Measurements from ENCODE around the gene TRPV2. TPM values are rescaled to one million over a fixed set of nuclear protein-coding genes. Genes with fewer than 3 reads are reported as not detected.
A peak's percentile ranks its signal among the peaks of the same experiment; 100 is the strongest.

TRPV2 gene
- total and polyA plus RNA-seq, 9 of the 15 experiments (the other 6 are each of a cell fraction or from before 2014, with no cell fraction given): 10.0 to 97.5 (median 30.3) TPM

GRCh38 chr17:16438173-16438556 is 22.8 kb downstream of the TRPV2 start (continued):
- no peak for TF ChIP-seq MED1 (CRISPR knock-in tag; IDR thresholded peaks at IDR 0.05; ENCODE audit: borderline replicate concordance)
- TF ChIP-seq, protein P1, sequence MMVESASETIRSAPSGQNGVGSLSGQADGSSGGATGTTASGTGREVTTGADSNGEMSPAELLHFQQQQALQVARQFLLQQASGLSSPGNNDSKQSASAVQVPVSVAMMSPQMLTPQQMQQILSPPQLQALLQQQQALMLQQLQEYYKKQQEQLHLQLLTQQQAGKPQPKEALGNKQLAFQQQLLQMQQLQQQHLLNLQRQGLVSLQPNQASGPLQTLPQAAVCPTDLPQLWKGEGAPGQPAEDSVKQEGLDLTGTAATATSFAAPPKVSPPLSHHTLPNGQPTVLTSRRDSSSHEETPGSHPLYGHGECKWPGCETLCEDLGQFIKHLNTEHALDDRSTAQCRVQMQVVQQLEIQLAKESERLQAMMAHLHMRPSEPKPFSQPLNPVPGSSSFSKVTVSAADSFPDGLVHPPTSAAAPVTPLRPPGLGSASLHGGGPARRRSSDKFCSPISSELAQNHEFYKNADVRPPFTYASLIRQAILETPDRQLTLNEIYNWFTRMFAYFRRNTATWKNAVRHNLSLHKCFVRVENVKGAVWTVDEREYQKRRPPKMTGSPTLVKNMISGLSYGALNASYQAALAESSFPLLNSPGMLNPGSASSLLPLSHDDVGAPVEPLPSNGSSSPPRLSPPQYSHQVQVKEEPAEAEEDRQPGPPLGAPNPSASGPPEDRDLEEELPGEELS (CRISPR knock-in tag; IDR thresholded peaks at IDR 0.05; ENCODE audit: borderline replicate concordance): 0 out of 2 replicates have a peak, but pooled peaks have one; percentile 14

DNA sequence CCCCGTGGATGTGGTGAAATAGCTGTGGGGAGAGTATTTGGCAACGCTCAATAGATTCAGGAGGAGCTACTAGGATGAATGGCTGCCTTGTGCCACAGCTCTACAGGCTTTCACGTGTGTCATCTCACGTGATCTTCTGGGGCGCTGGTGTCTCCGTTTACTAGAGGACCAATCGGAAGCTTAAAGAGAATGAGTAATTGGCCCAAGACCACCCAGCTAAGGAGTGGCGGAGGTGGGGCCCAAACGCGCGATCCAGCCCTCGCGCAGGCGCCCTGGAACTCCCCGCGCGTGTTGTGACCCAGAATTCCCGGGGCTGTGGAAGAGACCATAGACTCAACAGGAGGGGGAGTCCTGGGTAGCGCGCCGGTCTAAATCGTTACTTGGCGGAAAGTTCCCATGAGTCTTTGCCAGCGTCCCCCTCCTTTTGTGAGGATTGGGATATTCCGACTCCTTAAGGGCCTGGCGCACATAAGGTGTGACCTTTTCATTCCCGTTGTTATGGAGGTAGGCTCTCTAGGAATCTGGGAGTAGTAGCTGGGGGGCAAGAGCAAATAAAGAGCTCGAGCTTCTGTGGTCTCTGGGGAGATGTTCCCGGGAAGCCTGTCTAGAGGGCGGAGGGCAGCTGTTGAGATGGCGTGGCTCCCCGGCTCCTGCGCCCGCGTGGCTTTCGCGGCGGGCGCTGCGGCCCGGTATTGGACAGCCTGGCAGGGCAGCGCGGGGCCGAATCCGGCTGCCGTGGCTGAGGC is 23.4 kb downstream of the TRPV2 start:
- peaks cover 45% of the 10 kb centered on the region for H3K36me3 ChIP-seq (ENCODE audit: control insufficient read depth, insufficient read depth, low read length)
- H3K4me2 ChIP-seq (ENCODE audit: insufficient read depth, low read length): peak overlapping the region; percentile 99
- peaks cover 26 to 31% of the 10 kb centered on the region in 2 experiments for H3K4me1 ChIP-seq (replicated peaks in 1 of 2; ENCODE audit: control insufficient read depth in 2 of 2, insufficient read depth in 2 of 2, low read length in 2 of 2)
- WGBS (ENCODE audit: insufficient coverage, low coverage, missing lambda C conversion rate): under 1% methylated on average over 30 of the region's 46 CpGs
- intact Hi-C loops (cut with micrococcal nuclease) (loop anchor here (2.0 kb wide), 1 partner anchor 58 kb away; the partner anchor contains the start of gene UBB), in situ Hi-C loops (cut with MboI) (no loop called here)
- H4K20me1 ChIP-seq (replicated peaks; ENCODE audit: control insufficient read depth, insufficient read depth, low read length): peaks cover 34% of the 10 kb centered on the region
- peak overlapping the region; percentile 91 to 98 for H3K9ac ChIP-seq (ENCODE audit: insufficient read depth in 1 of 2, low read depth in 2 of 2, low read length in 2 of 2)
- ChIA-PET POLR2A (interaction anchor here (0.5 to 5.5 kb wide), 26 partner anchors 9 to 227 kb away, joined by 3 to 39 read pairs (median 4); partner anchors contain the start of genes NCOR1, TRPV2 and UBB), CTCF (ENCODE audit: low intra/inter-chr PET ratio) (no interaction called here)
- H3K4me3 ChIP-seq: peak overlapping the region; percentile 99
- peak; percentile 88 for ATAC-seq
- H2AFZ ChIP-seq (ENCODE audit: low read depth, low read length): peak overlapping the region; percentile 82
- peaks cover 54% of the 10 kb centered on the region for H3K79me2 ChIP-seq (ENCODE audit: control insufficient read depth, insufficient read depth, low read length)
- peak overlapping the region; percentile 98 for H3K27ac ChIP-seq (ENCODE audit: extremely low read depth, low read depth, low read length)
- no TSS peak for BruUV-seq (replicated peaks)
- H3K9me1 ChIP-seq (ENCODE audit: control insufficient read depth, insufficient read depth, low read length): peaks cover 9% of the 10 kb centered on the region
- H3K9me3 ChIP-seq (replicated peaks; ENCODE audit: control insufficient read depth, insufficient read depth, low read depth, low read length): no peaks in the 10 kb centered on the region
- peak; percentile 92 to 98 (median 94) for DNase-seq (ENCODE audit: extremely low read depth in 1 of 4, low spot score in 3 of 4)
- H3K27me3 ChIP-seq (ENCODE audit: control insufficient read depth in 2 of 2, insufficient read depth in 2 of 2, low read length in 2 of 2): no peaks in the 10 kb centered on the region
- peak; percentile 98 for FAIRE-seq
- TF ChIP-seq FOSL1 (tag; conservative IDR thresholded peaks at IDR 0.05) (0 out of 2 replicates have a peak, but pooled peaks have one; percentile 13), MEIS2 (IDR thresholded peaks at IDR 0.05; ENCODE audit: partially characterized antibody) (peak; percentile 92), NCOR1 (IDR thresholded peaks at IDR 0.05) (peak; percentile 37; the same call in 1 of the 2 replicates), ZNF589 (CRISPR knock-in tag; IDR thresholded peaks at IDR 0.05; ENCODE audit: low read depth) (0 out of 2 replicates have a peak, but pooled peaks have one; percentile 32), KDM4B (IDR thresholded peaks at IDR 0.05; ENCODE audit: borderline replicate concordance in 2 of 2, low read depth in 1 of 2) (no peak), ZMIZ1 (IDR thresholded peaks at IDR 0.05; ENCODE audit: low read depth in 2 of 2, low read length in 2 of 2) (peak in 1 of 2 experiments; percentile 63; a peak in 2 of 4 replicates), HNRNPLL (IDR thresholded peaks at IDR 0.05; ENCODE audit: low read depth, low read length, poor library complexity, severe bottlenecking) (peak; percentile 46), TAF7 (tag; IDR thresholded peaks at IDR 0.05) (peak; percentile 90), PRMT5 (CRISPR knock-in tag; IDR thresholded peaks at IDR 0.05) (no peak), LEF1 (IDR thresholded peaks at IDR 0.05) (peak; percentile 45; the same call in 1 of the 2 replicates), ZNF76 (CRISPR knock-in tag; IDR thresholded peaks at IDR 0.05; ENCODE audit: borderline replicate concordance) (peak; percentile 61; the same call in 1 of the 2 replicates), POLR2B (IDR thresholded peaks at IDR 0.05; ENCODE audit: low read depth, partially characterized antibody) (peak; percentile 90)
